ENCODE results near the gene POLR1B.

DNA sequence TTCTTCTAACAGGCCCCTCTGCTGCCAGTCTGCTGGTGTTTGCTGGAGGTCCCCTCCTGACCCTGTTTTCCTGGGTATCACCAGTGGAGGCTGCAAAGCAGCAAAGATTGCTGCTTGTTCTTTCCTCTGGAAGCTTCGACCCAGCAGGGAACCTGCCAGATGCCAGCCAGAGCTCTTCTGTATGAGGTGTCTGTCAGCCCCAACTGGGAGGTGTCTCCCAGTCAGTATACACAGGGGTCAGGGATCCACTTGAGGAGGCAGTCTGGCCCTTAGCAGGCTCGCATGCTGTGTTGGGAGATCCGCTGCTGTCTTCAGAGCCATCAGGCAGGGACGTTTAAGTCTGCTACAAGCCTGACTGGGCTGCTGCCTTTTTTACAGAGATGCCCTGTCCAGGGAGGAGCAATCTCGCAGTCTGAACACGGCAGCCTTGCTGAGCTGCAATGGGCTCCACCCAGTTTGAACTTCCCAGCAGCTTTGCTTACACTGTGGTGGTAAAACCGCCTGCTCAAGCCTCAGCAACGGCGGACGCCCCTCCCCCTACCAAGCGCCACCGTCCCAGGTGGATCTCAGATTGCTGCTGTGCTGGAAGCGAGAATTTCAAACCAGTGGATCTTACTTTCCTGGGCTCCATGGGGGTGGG lies 72.1 kb downstream of the POLR1B start:
- TF ChIP-seq, protein P1, sequence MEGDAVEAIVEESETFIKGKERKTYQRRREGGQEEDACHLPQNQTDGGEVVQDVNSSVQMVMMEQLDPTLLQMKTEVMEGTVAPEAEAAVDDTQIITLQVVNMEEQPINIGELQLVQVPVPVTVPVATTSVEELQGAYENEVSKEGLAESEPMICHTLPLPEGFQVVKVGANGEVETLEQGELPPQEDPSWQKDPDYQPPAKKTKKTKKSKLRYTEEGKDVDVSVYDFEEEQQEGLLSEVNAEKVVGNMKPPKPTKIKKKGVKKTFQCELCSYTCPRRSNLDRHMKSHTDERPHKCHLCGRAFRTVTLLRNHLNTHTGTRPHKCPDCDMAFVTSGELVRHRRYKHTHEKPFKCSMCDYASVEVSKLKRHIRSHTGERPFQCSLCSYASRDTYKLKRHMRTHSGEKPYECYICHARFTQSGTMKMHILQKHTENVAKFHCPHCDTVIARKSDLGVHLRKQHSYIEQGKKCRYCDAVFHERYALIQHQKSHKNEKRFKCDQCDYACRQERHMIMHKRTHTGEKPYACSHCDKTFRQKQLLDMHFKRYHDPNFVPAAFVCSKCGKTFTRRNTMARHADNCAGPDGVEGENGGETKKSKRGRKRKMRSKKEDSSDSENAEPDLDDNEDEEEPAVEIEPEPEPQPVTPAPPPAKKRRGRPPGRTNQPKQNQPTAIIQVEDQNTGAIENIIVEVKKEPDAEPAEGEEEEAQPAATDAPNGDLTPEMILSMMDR (IDR thresholded peaks at IDR 0.05; ENCODE audit: insufficient read depth, low read length, poor library complexity, severe bottlenecking) = no peak
- TF ChIP-seq EZH2phosphoT487 (conservative IDR thresholded peaks at IDR 0.05; ENCODE audit: low read length) = no peak
